VCaP (cell line): ENCODE measurements around the gene PARP16.

Experiments
- H3K27ac ChIP-seq: fragments of 450-650 bp; 2 replicates; pipeline ENCODE4 v1.5.1; 2017
- CTCF ChIP-seq: fragments of 450-650 bp; conservative IDR thresholded peaks from 2 replicates; pipeline ENCODE4 v1.5.1; 2017; ENCODE audit warnings: mild to moderate bottlenecking, moderate library complexity

PARP16 gene

DNA sequence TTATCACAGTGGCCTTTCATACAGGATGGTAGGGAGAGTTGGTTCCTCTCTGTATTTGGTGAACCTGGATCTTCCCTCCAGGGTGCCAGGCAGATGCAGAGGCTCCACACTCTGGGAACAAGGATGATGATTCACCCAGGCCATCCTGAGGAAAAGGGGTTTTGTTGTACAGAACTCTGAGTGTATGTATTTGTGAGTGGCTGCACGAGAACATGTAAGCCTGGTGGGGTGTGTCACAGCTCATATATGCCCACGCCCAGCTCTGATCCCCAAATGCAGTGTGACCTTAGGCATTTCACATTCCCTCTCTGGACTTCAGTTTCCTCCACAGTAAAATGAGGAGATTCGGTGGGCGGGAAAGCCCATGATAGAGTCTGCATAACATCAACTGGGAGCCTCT, 63.8 kb downstream of the PARP16 start:
- no peak for TF ChIP-seq CTCF
- H3K27ac ChIP-seq = no peak overlapping the region

DNA sequence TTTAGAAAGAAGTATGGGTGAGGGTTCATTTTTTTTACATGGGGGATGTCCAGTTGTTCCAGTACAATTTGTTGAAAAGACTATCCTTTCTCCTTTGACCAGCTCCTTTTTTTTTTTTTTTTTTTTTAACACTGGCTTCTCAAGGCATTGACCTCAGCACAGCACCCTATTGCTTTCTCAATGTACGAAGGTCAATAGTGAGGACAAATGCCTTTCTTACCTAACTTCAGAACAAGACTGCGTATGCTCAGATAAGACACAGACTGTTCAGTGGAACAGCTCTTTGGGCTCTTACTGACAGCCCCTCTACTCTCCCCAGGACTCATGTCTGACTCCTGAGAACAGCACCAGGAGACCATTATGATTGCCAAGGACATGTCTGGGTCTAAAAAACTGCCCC, 65.0 kb downstream of the PARP16 start:
- TF ChIP-seq CTCF = no peak
- no peak overlapping the region for H3K27ac ChIP-seq

DNA sequence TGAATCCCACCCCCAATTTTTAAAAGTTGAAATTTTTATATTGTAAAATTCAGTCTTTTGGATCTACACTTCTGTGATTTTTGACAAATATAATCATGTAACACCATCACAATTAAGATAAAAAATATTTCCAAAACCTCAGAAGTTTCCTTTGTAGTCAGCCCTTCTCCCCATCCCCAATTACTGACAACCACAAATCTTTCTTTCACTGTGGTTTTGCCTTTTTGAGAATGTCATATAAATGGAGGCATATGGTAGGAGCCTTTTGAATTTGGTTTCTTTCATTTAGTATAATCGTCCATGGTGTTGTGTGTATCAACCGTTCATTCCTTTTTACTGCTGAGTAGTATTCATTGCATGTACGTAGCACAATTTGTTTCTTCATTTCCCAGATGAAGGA, 67.5 kb downstream of the PARP16 start:
- no peak for TF ChIP-seq CTCF
- H3K27ac ChIP-seq = no peak overlapping the region

- H3K27ac ChIP-seq = no peak overlapping the region
- TF ChIP-seq CTCF = no peak
Measured at GRCh38 chr15:65217526-65218482, 68.9 kb downstream of the PARP16 start.

GRCh38 chr15:65215496-65215895, 71.2 kb downstream of the PARP16 start:
- TF ChIP-seq CTCF = no peak
- H3K27ac ChIP-seq = no peak overlapping the region

- no peak for TF ChIP-seq CTCF
Measured at GRCh38 chr15:65214010-65214409, 72.7 kb downstream of the PARP16 start.

DNA sequence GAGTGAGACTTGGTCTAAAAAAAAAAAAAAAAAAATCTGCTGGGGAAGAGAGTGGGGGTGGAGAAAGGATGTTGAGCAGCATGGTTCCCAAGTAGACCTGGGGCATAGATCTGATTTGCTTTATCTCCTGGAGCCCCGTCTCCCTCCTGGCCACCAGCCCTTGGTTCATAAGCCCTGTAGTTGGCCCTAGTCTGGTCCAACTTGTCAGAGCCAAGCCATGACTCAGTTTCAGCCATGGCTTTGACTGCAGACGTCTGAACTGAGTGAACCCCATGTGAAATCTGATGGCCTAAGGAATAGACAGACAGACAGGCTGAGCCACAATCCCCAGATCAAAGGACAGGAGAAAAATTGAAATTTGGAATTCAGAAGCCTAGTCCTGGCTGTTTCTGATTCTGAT, 73.4 kb downstream of the PARP16 start:
- no peak for TF ChIP-seq CTCF
- H3K27ac ChIP-seq = no peak overlapping the region

More at GRCh38 chr15:65214010-65214409, 72.7 kb downstream of the PARP16 start:
- H3K27ac ChIP-seq = no peak overlapping the region
